GM13977 (cell line): ENCODE data around the gene OTOS.

Experiments used
- DNase-seq: peaks from one replicate; pipeline ENCODE4 v3.0.0; 2012; ENCODE audit warnings: low spot score
- CTCF ChIP-seq: IDR thresholded peaks from 2 replicates; pipeline ENCODE4 v1.5.1; 2012; ENCODE audit warnings: mild to moderate bottlenecking, control low read depth; ENCODE audit not compliant: insufficient read depth; ENCODE audit errors: extremely low read depth, missing control alignments
- in situ Hi-C: fragments of 300-500 bp; cut with MboI; formaldehyde crosslinking; loops from one replicate; pipeline ENCODE4 v1.12.0; 2022; ENCODE audit warnings: low sequenced_read_pairs, low pct_unique_long_range_greater_than_20kb, mixed read lengths, inconsistent platforms; ENCODE audit not compliant: unreplicated experiment

The OTOS gene

GRCh38 chr2:240142859-240143258 is 2.4 kb upstream of the OTOS start:
- no peak for DNase-seq
- in situ Hi-C loops = loop anchor here (5.0 kb wide), 1 partner anchor 86 kb away; no protein-coding TSS in a partner anchor
- TF ChIP-seq CTCF = no peak

GRCh38 chr2:240142256-240142775 is 1.9 kb upstream of the OTOS start:
- no peak for TF ChIP-seq CTCF
- DNase-seq = no peak
- in situ Hi-C loops = loop anchor here (5.0 kb wide), 1 partner anchor 85 kb away; no protein-coding TSS in a partner anchor

GRCh38 chr2:240141736-240142135 is 1.3 kb upstream of the OTOS start:
- no peak for DNase-seq
- in situ Hi-C loops = loop anchor here (5.0 kb wide), 1 partner anchor 84 kb away; no protein-coding TSS in a partner anchor
- no peak for TF ChIP-seq CTCF

GRCh38 chr2:240140920-240141319 is 462 bp upstream of the OTOS start:
- no peak for DNase-seq
- no peak for TF ChIP-seq CTCF
- in situ Hi-C loops = loop anchor here (5.0 kb wide), 1 partner anchor 84 kb away; no protein-coding TSS in a partner anchor

- no peak for TF ChIP-seq CTCF
- no peak for DNase-seq
- in situ Hi-C loops = loop anchor here (5.0 kb wide), 1 partner anchor 83 kb away; no protein-coding TSS in a partner anchor
These were observed 628 bp downstream of the OTOS start for GRCh38 chr2:240139666-240140393.

GRCh38 chr2:240139011-240139441 is 1.4 kb downstream of the OTOS start:
- no peak for TF ChIP-seq CTCF
- DNase-seq = no peak
- in situ Hi-C loops = no loop called here
